MM.1S (cell line): ENCODE results near the gene SLC7A8.

ENCODE experiments used
- EZH2 ChIP-seq: fragments of 300-600 bp; sonication (generic); optimal IDR thresholded peaks from 2 replicates; pipeline ENCODE3; 2017; ENCODE audit warnings: low read depth, mild to moderate bottlenecking, antibody characterized with exemption, low read length, mixed read lengths
- TF ChIP-seq, protein P1 (sequence below): fragments of 300-600 bp; sonication (generic); IDR thresholded peaks from 2 replicates; pipeline ENCODE4 v1.5.1; 2016; ENCODE audit warnings: antibody characterized with exemption, low read length, mixed read lengths

DNA sequence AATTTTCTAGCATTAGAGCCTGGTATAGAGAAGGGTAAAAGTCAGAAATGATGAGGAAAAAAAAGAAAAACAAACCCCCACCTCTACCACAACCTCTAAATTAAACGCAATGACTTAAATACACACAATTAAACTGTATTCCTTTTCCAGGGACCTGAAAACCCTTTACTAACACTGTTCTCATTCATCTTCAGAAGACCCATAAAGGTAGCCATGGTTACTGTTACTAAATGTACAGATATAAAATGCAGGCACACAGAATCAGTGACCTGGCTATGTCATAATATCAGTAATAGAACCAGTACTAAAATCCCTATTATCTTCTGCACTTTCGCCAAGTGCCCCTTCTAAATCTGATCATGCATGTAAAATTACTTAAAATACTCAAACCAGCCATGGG is 89.9 kb downstream of the SLC7A8 start:
- TF ChIP-seq, protein P1, sequence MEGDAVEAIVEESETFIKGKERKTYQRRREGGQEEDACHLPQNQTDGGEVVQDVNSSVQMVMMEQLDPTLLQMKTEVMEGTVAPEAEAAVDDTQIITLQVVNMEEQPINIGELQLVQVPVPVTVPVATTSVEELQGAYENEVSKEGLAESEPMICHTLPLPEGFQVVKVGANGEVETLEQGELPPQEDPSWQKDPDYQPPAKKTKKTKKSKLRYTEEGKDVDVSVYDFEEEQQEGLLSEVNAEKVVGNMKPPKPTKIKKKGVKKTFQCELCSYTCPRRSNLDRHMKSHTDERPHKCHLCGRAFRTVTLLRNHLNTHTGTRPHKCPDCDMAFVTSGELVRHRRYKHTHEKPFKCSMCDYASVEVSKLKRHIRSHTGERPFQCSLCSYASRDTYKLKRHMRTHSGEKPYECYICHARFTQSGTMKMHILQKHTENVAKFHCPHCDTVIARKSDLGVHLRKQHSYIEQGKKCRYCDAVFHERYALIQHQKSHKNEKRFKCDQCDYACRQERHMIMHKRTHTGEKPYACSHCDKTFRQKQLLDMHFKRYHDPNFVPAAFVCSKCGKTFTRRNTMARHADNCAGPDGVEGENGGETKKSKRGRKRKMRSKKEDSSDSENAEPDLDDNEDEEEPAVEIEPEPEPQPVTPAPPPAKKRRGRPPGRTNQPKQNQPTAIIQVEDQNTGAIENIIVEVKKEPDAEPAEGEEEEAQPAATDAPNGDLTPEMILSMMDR: no peak
- no peak for TF ChIP-seq EZH2
